Measurements from ENCODE around the gene SEC61A2. TPM values are rescaled to one million over a fixed set of nuclear protein-coding genes. Genes with fewer than 3 reads are reported as not detected.

The SEC61A2 gene
- total and polyA plus RNA-seq, 2 of the 8 experiments (the other 6 are each of a cell fraction or from before 2014, with no cell fraction given): 18.2 to 19.2 TPM

DNA sequence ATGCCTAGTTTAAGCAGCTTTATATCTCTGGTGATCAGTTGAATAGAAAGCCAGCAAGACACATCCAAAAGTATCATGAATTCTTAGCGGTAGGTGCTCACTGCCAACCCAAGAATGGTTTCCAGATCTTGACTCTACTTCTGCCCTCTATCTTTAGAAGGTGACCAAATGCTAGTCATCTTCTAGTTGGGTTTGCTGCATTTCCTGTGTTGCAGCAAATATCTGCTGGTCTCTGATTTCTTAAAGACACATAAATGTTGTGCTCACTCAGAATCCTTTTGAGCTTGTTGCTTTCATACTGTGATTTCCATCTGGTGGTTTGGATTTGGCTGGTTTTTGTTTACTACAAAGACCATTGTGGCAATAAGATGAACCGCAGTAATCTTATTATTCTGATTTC lies 68.7 kb downstream of the SEC61A2 start:
- H3K23ac ChIP-seq (ENCODE audit: insufficient read length): no peak overlapping the region
- H2BK20ac ChIP-seq (ENCODE audit: low read length): no peak overlapping the region
- H2BK12ac ChIP-seq (ENCODE audit: low read depth, low read length): no peak overlapping the region
- no peak overlapping the region for H3K27ac ChIP-seq (ENCODE audit: low read depth, low read length)
- no peak overlapping the region for H2BK120ac ChIP-seq (replicated peaks; ENCODE audit: low read depth, low read length)
- H3K14ac ChIP-seq (ENCODE audit: insufficient read length): no peak overlapping the region
- POLR2A ChIA-PET (ENCODE audit: partially characterized antibody): interaction anchor here (1.0 to 1.2 kb wide), 2 partner anchors 8 to 20 kb away, joined by 3 read pairs; no protein-coding TSS in a partner anchor
- DNase-seq (ENCODE audit: low read depth in 1 of 2, low spot score in 2 of 2): no peak
- no peak overlapping the region for H3K56ac ChIP-seq (replicated peaks; ENCODE audit: insufficient read length, low read depth, low read length)
- FAIRE-seq: no peak
- no peak overlapping the region for H4K8ac ChIP-seq (ENCODE audit: extremely low read depth, insufficient read depth, low read length)
- peaks cover 3% of the 10 kb centered on the region for H3K79me1 ChIP-seq (ENCODE audit: low read depth, low read length)
- no peak overlapping the region for H3K18ac ChIP-seq (ENCODE audit: extremely low read depth, low read length)
- no peak overlapping the region for H2BK5ac ChIP-seq (ENCODE audit: low read depth, low read length)
- no peak overlapping the region for H4K5ac ChIP-seq (ENCODE audit: insufficient read length, low read depth, low read length)
- no peaks in the 10 kb centered on the region for H3K9me3 ChIP-seq (ENCODE audit: insufficient read depth in 2 of 2, low read depth in 1 of 2, low read length in 1 of 2)
- TF ChIP-seq NRF1 (IDR thresholded peaks at IDR 0.05; ENCODE audit: low read depth, low read length): no peak
- no peak for TF ChIP-seq RNF2 (IDR thresholded peaks at IDR 0.05; ENCODE audit: borderline replicate concordance, low read depth, low read length, missing control alignments, poor library complexity, severe bottlenecking)
- TF ChIP-seq KDM4A (IDR thresholded peaks at IDR 0.05; ENCODE audit: low read depth, low read length, severe bottlenecking): no peak
- TF ChIP-seq EP300 (IDR thresholded peaks at IDR 0.05; ENCODE audit: borderline replicate concordance in 1 of 2, low read depth in 2 of 2, low read length in 2 of 2): no peak
- no peak overlapping the region; a peak in 1 of 4 replicates for H3K4me2 ChIP-seq (ENCODE audit: insufficient read depth in 1 of 2, low read depth in 2 of 2, low read length in 2 of 2)
- H3K4ac ChIP-seq (replicated peaks; ENCODE audit: insufficient read length, low read depth, low read length): no peak overlapping the region
- peaks cover 7 to 92% of the 10 kb centered on the region in 2 experiments; a peak in 3 of 4 replicates for H3K79me2 ChIP-seq (ENCODE audit: control insufficient read depth in 1 of 2, insufficient read depth in 2 of 2, low read length in 2 of 2)
- no peaks in the 10 kb centered on the region for H3K27me3 ChIP-seq (replicated peaks in 1 of 4; ENCODE audit: control insufficient read depth in 3 of 4, extremely low read depth in 1 of 4, insufficient read depth in 3 of 4, low read length in 3 of 4)
- H2AK5ac ChIP-seq (ENCODE audit: low read depth, low read length): no peak overlapping the region
- H4K91ac ChIP-seq (replicated peaks; ENCODE audit: insufficient read length, low read length): no peak overlapping the region
- H3K9ac ChIP-seq (replicated peaks in 1 of 4; ENCODE audit: extremely low read depth in 1 of 4, low read depth in 3 of 4, low read length in 3 of 4): no peak overlapping the region
- peaks cover 0 to 11% of the 10 kb centered on the region in 2 experiments for H4K20me1 ChIP-seq (replicated peaks in 1 of 2; ENCODE audit: control insufficient read depth in 1 of 2, insufficient read depth in 2 of 2, low read length in 2 of 2)
- H3K4me1 ChIP-seq (replicated peaks in 1 of 4; ENCODE audit: control insufficient read depth in 3 of 4, insufficient read depth in 4 of 4, low read length in 3 of 4): peaks cover 0 to 1% (median 0%) of the 10 kb centered on the region in 4 experiments; a peak in 2 of 7 replicates
- H3K36me3 ChIP-seq (ENCODE audit: control insufficient read depth in 2 of 4, insufficient read depth in 4 of 4, low read length in 3 of 4): peaks cover 2 to 36% (median 18%) of the 10 kb centered on the region in 4 experiments; a peak in 6 of 8 replicates
- H3K4me3 ChIP-seq (ENCODE audit: extremely low read depth in 1 of 4, insufficient read depth in 2 of 4, low read depth in 3 of 4, low read length in 4 of 4): no peak overlapping the region; a peak in 1 of 8 replicates
- 95% methylated on average over 2 of the region's 2 CpGs; no CpG with 5 or more reads in 1 of the 2 experiments for WGBS, 2 experiments (ENCODE audit: extremely low coverage in 1 of 2, insufficient coverage in 1 of 2, insufficient read length in 1 of 2, insufficient replicate concordance in 2 of 2, low coverage in 1 of 2, low lambda C conversion rate in 2 of 2, missing lambda C conversion rate in 1 of 2)
- peaks cover 2% of the 10 kb centered on the region; the same call in 1 of the 2 replicates for H3K23me2 ChIP-seq (ENCODE audit: low read depth, low read length)
- H2AFZ ChIP-seq (ENCODE audit: low read length): no peak overlapping the region
- CTCF ChIA-PET (ENCODE audit: partially characterized antibody): interaction anchor here (6.4 kb wide), 1 partner anchor 16 kb away, joined by 42 read pairs; no protein-coding TSS in a partner anchor
- H2BK15ac ChIP-seq (ENCODE audit: low read length): no peak overlapping the region

All from H1 (cell line).